ENCODE measurements around the gene MIS12. TPM values are rescaled to one million over a fixed set of nuclear protein-coding genes. Genes with fewer than 3 reads are reported as not detected.

The MIS12 gene
- total RNA-seq, 6 donors from 2014 or later: 3.2 to 79.6 (median 15.2) TPM

DNA sequence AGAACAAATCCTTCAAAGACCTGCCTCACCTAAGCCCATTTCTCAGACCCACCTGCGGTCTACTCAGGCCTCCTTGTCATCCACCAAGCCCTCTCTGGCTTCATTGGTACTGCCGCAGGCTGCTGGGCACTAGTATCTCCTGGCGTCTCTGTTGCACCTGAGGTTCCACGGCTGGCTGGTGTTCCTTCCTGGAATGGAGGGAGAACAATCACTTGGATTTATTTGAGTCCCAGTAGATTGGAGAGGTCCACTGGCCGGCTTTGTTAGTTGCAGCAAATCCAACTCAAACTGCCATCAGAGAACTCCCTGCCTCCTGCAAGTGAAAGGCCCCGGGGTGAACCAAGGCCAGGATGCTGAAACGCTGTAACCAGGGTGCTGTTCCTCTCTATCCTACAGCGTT is 15.3 kb downstream of the MIS12 start:
- H3K4me1 ChIP-seq: peaks cover 4 to 19% (median 16%) of the 10 kb centered on the region in 4 donors
- H3K9me3 ChIP-seq: no peaks in the 10 kb centered on the region
- no peak for ATAC-seq (ENCODE audit: low FRiP score in 2 of 2)
- no peak overlapping the region for H3K27ac ChIP-seq
- H3K27me3 ChIP-seq: peaks cover 0 to 10% (median 2%) of the 10 kb centered on the region in 4 donors
- H3K4me3 ChIP-seq: no peak overlapping the region
- H3K36me3 ChIP-seq: peaks cover 0 to 14% (median 0%) of the 10 kb centered on the region in 4 donors
- WGBS, 2 donors: 77 to 88% methylated on average over 4 to 8 of the region's 8 CpGs
- TF ChIP-seq POLR2A (IDR thresholded peaks at IDR 0.05) (no peak), POLR2AphosphoS5 (IDR thresholded peaks at IDR 0.05) (no peak), EP300 (IDR thresholded peaks at IDR 0.05) (no peak)
- TF ChIP-seq, protein P1, sequence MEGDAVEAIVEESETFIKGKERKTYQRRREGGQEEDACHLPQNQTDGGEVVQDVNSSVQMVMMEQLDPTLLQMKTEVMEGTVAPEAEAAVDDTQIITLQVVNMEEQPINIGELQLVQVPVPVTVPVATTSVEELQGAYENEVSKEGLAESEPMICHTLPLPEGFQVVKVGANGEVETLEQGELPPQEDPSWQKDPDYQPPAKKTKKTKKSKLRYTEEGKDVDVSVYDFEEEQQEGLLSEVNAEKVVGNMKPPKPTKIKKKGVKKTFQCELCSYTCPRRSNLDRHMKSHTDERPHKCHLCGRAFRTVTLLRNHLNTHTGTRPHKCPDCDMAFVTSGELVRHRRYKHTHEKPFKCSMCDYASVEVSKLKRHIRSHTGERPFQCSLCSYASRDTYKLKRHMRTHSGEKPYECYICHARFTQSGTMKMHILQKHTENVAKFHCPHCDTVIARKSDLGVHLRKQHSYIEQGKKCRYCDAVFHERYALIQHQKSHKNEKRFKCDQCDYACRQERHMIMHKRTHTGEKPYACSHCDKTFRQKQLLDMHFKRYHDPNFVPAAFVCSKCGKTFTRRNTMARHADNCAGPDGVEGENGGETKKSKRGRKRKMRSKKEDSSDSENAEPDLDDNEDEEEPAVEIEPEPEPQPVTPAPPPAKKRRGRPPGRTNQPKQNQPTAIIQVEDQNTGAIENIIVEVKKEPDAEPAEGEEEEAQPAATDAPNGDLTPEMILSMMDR (IDR thresholded peaks at IDR 0.05): no peak
- peak in 1 of 2 donors; percentile 18 for DNase-seq

DNA sequence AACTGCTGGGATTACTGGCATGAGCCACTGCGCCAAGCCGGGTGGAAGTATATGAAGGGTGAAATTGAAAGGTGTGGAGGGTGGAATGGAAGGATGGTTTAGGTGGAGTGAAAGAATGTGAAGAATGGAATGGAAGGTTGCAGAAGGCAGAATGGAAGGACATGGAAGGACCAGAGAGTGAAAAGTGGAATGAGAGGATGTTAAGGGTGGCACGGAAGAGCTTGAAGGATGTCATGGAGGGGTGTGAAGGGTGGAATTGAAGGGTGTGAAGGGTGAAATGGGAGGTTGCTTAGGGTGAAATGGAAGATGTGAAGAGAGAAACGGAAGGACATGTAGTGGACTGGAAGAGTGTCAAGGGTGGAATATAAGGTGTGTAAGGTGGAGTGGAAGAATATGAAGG is 16.2 kb downstream of the MIS12 start:
- peaks cover 0 to 10% (median 2%) of the 10 kb centered on the region in 4 donors for H3K27me3 ChIP-seq
- WGBS, 2 donors: 93 to 98% methylated on average over 4 of the region's 4 CpGs
- TF ChIP-seq POLR2A (IDR thresholded peaks at IDR 0.05): no peak
- TF ChIP-seq, protein P1 (IDR thresholded peaks at IDR 0.05): no peak
- TF ChIP-seq POLR2AphosphoS5 (IDR thresholded peaks at IDR 0.05): no peak
- no peak for TF ChIP-seq EP300 (IDR thresholded peaks at IDR 0.05)
- no peak overlapping the region for H3K4me3 ChIP-seq
- no peak overlapping the region for H3K27ac ChIP-seq
- H3K9me3 ChIP-seq: no peaks in the 10 kb centered on the region
- DNase-seq: no peak
- peaks cover 4 to 19% (median 16%) of the 10 kb centered on the region in 4 donors for H3K4me1 ChIP-seq
- ATAC-seq (ENCODE audit: low FRiP score in 2 of 2): no peak
- peaks cover 0 to 14% (median 0%) of the 10 kb centered on the region in 4 donors for H3K36me3 ChIP-seq

DNA sequence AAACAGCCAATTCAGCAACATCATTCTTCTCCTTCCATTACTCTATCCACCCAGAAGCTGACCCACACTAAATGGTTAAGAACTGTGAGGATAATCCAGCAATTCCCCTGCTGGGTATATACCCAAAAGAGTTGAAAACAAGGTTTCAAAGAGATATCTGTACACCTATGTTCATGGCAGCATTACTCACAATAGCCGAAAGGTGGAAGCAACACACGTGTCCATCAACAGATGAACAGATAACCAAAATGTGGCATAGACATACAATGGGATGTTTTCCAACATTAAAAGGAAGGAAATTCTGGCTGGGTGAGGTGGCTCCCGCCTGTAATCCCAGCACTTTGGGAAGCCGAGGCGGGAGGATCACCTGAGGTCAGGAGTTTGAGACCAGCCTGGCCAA is 19.9 kb downstream of the MIS12 start:
- Histone ChIP-seq H3K4me3 (no peak overlapping the region), H3K4me1 (peaks cover 0 to 1% (median under 1%) of the 10 kb centered on the region in 4 donors), H3K27me3 (no peaks in the 10 kb centered on the region), H3K36me3 (peaks cover 0 to 14% (median 0%) of the 10 kb centered on the region in 4 donors), H3K27ac (no peak overlapping the region), H3K9me3 (no peaks in the 10 kb centered on the region)
- TF ChIP-seq POLR2A (IDR thresholded peaks at IDR 0.05): no peak
- no peak for DNase-seq
- no peak for ATAC-seq (ENCODE audit: low FRiP score in 2 of 2)
- WGBS, 2 donors: 81 to 91% methylated on average over 5 of the region's 5 CpGs

DNA sequence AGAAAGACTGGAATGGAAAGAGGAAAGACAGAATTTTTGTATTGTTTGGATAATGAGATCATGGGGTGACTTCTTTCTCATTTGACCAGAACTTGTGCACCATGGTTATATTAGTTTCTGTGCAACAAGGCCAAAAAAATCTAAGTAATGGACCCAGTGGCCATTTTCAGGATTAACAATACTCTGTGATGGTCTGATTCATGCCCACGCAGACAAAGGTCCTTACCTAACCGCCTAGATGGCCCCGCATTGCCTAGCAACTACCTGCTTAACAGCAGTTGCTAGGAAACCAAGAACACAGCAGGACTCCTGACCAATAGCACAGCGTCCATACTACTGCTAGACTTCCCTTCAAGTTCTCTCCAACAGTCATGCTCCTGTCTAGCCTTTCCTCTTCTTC is 22.4 kb downstream of the MIS12 start:
- ATAC-seq (ENCODE audit: low FRiP score in 2 of 2): no peak
- Histone ChIP-seq H3K9me3 (no peaks in the 10 kb centered on the region), H3K36me3 (peaks cover 0 to 14% (median 2%) of the 10 kb centered on the region in 4 donors), H3K27me3 (no peaks in the 10 kb centered on the region), H3K4me1 (no peaks in the 10 kb centered on the region), H3K4me3 (no peak overlapping the region), H3K27ac (no peak overlapping the region)
- 38 to 55% methylated on average over 4 of the region's 4 CpGs for WGBS, 2 donors
- TF ChIP-seq POLR2A (IDR thresholded peaks at IDR 0.05) (no peak), POLR2AphosphoS5 (IDR thresholded peaks at IDR 0.05) (no peak)
- TF ChIP-seq, protein P1 (IDR thresholded peaks at IDR 0.05): no peak
- no peak for DNase-seq

DNA sequence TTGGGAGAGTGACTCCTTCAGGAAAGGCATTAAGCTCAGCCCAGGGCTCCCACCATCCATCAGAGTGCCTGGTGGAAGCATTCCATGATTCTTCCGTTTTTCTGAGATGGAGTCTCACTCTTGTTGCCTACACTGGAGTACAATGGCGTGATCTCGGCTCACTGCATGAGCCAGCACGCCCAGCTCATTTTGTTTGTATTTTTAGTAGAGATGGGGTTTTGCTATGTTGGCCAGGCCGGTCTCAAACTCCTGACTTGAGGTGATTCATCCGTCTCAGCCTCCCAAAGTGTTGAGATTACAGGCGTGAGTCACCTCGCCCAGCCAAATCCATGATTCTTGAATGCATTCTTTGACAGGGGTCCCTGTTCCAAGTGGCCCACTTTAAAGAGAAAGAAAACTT is 23.1 kb downstream of the MIS12 start:
- 76 to 83% methylated on average over 8 of the region's 8 CpGs for WGBS, 2 donors
- Histone ChIP-seq H3K4me1 (no peaks in the 10 kb centered on the region), H3K27ac (no peak overlapping the region), H3K36me3 (peaks cover 0 to 21% (median 3%) of the 10 kb centered on the region in 4 donors), H3K9me3 (no peaks in the 10 kb centered on the region), H3K27me3 (no peaks in the 10 kb centered on the region), H3K4me3 (no peak overlapping the region)
- no peak for ATAC-seq (ENCODE audit: low FRiP score in 2 of 2)
- TF ChIP-seq EP300 (IDR thresholded peaks at IDR 0.05): no peak
- TF ChIP-seq, protein P1 (IDR thresholded peaks at IDR 0.05): no peak
- no peak for TF ChIP-seq POLR2A (IDR thresholded peaks at IDR 0.05)
- TF ChIP-seq POLR2AphosphoS5 (IDR thresholded peaks at IDR 0.05): no peak
- DNase-seq: no peak
